Progenitor cell of endocrine pancreas (in vitro differentiated cells): ENCODE measurements around the gene EXD3. TPM values are rescaled to one million over a fixed set of nuclear protein-coding genes. Genes with fewer than 3 reads are reported as not detected.

Source experiments
- DNase-seq: peaks from one replicate; pipeline ENCODE4 v3.0.0; 2021; ENCODE audit warnings: low spot score; ENCODE audit not compliant: unreplicated experiment
- H3K27ac Mint-ChIP-seq: 2 replicates; pipeline ENCODE4 v1.8.0; 2021; ENCODE audit warnings: mild to moderate bottlenecking, moderate library complexity, mixed read lengths
- H3K27me3 Mint-ChIP-seq: 2 replicates; pipeline ENCODE4 v1.8.0; 2021; ENCODE audit warnings: mixed read lengths
- H3K36me3 Mint-ChIP-seq: 2 replicates; pipeline ENCODE4 v1.8.0; 2022; ENCODE audit warnings: mixed read lengths; ENCODE audit not compliant: insufficient read depth
- H3K4me1 Mint-ChIP-seq: 2 replicates; pipeline ENCODE4 v1.8.0; 2021; ENCODE audit warnings: low read depth, mixed read lengths
- H3K4me3 Mint-ChIP-seq: 2 replicates; pipeline ENCODE4 v1.8.0; 2021; ENCODE audit warnings: low read depth, mild to moderate bottlenecking, moderate library complexity, mixed read lengths
- H3K9me3 Mint-ChIP-seq: 2 replicates; pipeline ENCODE4 v1.8.0; 2021; ENCODE audit warnings: low read depth, mixed read lengths
- CTCF ChIP-seq: fragments of 200-600 bp; sonication (generic); IDR thresholded peaks from one replicate; pipeline ENCODE4 v1.5.0; 2021; ENCODE audit warnings: antibody characterized with exemption, mild to moderate bottlenecking; ENCODE audit not compliant: unreplicated experiment
- total RNA-seq: library from RNA; stranded (reverse); gene quantifications from 2 replicates; pipeline ENCODE4 v1.2.1, GENCODE V29; 2021

The EXD3 gene
- total RNA-seq, 1 donor from 2014 or later, result 31.7 TPM

- H3K27me3 Mint-ChIP-seq, result no peaks in the 10 kb centered on the region
- H3K9me3 Mint-ChIP-seq, result no peaks in the 10 kb centered on the region
- H3K36me3 Mint-ChIP-seq, result peaks cover 3% of the 10 kb centered on the region
- H3K27ac Mint-ChIP-seq, result no peak overlapping the region
- no peak for DNase-seq
- TF ChIP-seq CTCF, result no peak
- H3K4me1 Mint-ChIP-seq, result peaks cover 1% of the 10 kb centered on the region
- H3K4me3 Mint-ChIP-seq, result no peak overlapping the region
Observed at GRCh38 chr9:137320555-137321384, 102.2 kb downstream of the EXD3 start.

DNA sequence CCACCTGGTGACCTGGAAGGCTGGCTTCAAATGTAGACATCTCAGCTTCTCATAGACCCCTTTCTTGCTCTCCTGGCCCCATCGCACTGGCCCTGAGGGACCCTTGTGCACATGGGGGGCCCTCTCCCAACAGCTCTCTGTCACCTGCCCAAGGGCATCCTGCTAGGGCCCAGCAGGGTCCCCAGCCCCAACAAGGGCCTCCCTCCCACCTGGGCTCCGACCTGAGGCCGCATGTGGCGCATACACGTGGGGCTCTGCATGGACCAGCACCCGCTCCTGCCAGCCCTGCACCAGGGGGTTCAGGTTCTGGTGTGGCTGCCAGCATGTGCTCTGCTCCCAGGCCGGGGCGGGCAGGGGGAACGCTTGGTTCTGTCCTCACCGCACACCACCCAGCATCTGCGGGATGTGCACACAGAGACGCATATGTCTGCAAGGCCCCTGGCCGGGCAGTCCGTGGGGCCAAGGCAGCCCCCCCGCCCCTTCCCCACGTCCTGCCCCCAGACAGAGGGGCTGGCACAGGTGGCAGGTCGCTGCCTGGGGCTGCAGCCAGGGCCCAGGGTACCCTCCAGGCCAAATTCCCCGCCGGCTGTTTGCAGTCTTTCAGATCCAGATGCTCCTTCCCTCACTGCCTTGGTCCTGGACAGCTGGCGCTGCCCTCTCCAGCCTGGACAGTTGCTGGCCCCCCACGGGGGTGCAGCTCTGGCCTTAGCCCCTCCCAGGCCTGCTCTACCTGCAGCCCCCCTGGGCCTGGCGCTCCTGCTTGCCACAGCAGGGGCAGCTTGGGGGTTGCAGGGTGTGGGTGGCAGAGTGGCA, 103.0 kb downstream of the EXD3 start:
- H3K36me3 Mint-ChIP-seq, result peaks cover under 1% of the 10 kb centered on the region
- H3K4me1 Mint-ChIP-seq, result peaks cover 1% of the 10 kb centered on the region
- TF ChIP-seq CTCF, result no peak
- H3K4me3 Mint-ChIP-seq, result no peak overlapping the region
- no peak overlapping the region for H3K27ac Mint-ChIP-seq
- DNase-seq, result no peak
- H3K9me3 Mint-ChIP-seq, result no peaks in the 10 kb centered on the region
- no peaks in the 10 kb centered on the region for H3K27me3 Mint-ChIP-seq

DNA sequence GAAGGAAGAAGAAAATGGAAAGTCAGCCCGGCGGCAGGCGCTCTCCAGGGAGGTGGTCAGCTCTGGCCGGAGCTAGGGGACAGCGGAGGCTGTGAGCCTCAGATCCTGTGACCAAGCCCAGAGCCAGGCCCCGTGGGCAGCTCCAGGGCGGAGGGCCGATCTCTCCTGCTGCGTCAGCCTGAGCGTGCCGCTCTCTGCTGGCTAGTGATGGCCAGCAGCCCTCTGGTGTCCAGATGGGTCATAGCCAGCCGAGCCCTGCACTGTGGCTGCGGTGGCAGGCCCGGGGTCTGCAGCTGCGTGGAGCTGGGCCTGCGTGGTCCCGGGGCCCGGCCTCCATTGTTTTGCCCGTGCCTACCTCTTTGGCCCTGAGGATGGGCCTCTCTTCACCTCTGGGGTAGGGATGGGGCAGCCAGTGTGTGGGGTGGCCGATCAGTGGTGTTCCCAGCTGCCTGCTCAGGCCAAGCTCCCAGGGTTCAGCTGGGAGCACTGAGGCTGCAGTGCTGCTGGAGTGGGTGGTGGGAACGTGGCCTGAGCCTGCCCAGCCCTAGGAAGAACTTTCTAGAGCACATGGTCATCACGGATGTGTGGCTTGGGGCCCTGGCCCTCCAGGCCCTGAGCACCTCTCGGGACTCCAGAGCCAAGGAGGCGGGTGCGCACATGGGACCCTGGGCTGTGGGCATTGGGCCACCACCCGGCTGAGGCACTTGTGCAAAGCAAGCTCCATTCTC, 103.8 kb downstream of the EXD3 start:
- Mint-ChIP-seq H3K4me1 (peaks cover 2% of the 10 kb centered on the region), H3K27ac (no peak overlapping the region), H3K36me3 (no peaks in the 10 kb centered on the region), H3K9me3 (no peaks in the 10 kb centered on the region), H3K27me3 (no peaks in the 10 kb centered on the region), H3K4me3 (no peak overlapping the region)
- peak; percentile 49 for TF ChIP-seq CTCF
- DNase-seq, result peak; percentile 36

DNA sequence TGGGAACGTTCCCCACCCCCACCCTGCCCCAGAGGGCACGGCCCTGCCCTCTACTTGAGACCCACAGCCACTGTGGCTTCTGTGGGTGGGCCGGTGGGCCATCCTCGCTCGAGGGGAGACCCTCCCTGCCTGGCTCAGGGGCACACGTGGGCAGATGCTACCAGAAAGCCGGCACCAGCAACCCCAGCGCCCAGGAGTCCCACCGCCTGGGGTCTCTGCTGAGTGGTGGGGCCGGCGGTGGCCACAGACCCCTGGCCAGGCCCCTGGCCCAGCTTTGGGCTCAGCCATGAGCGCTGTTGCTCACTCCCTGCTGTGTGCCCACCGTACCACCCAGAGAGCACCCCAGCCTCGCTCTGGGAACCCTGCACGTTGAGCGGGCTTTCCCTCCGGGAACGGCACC, 104.4 kb downstream of the EXD3 start:
- H3K27me3 Mint-ChIP-seq, result no peaks in the 10 kb centered on the region
- H3K27ac Mint-ChIP-seq, result no peak overlapping the region
- no peak overlapping the region for H3K4me3 Mint-ChIP-seq
- H3K9me3 Mint-ChIP-seq, result no peaks in the 10 kb centered on the region
- no peak for DNase-seq
- no peak for TF ChIP-seq CTCF
- no peaks in the 10 kb centered on the region for H3K36me3 Mint-ChIP-seq
- H3K4me1 Mint-ChIP-seq, result peaks cover 5% of the 10 kb centered on the region
